Right lobe of liver (tissue), 6 donors: ENCODE measurements around the gene PPP6R3. TPM values are rescaled to one million over a fixed set of nuclear protein-coding genes. Genes with fewer than 3 reads are reported as not detected.

ENCODE experiments used
- ATAC-seq, 4 donors: fragments of 200-7000 bp; cut with Tn5 transposase; one replicate each; pipeline ENCODE4 v1.9.1; 2020; ENCODE audit warnings: mild to moderate bottlenecking in 4 of 4, moderate library complexity in 4 of 4
- DNase-seq, 3 donors: peaks; one replicate each; pipeline ENCODE4 v3.0.0-alpha.2; 2020
- H3K27ac ChIP-seq, 3 donors: fragments of 200-600 bp; one replicate each; pipeline ENCODE4 v1.8.0; 2022
- H3K27me3 ChIP-seq, 2 donors: fragments of 200-600 bp; one replicate each; pipeline ENCODE4 v1.8.0; 2022
- H3K36me3 ChIP-seq, 4 donors: fragments of 200-600 bp; sonication (generic) in 1 of 4; one replicate each; pipeline versions ENCODE4 v1.5.1 to v1.8.0; 2017 to 2022; ENCODE audit warnings: control low read depth in 1 of 4
- H3K4me1 ChIP-seq, 4 donors: fragments of 200-600 bp; sonication (generic) in 1 of 4; one replicate each; pipeline versions ENCODE4 v1.5.1 to v1.8.0; 2017 to 2022; ENCODE audit warnings: control low read depth in 1 of 4
- H3K4me3 ChIP-seq, 3 donors: fragments of 200-600 bp; one replicate each; pipeline ENCODE4 v1.8.0; 2022
- H3K9me3 ChIP-seq, 4 donors: fragments of 200-600 bp; sonication (generic) in 1 of 4; one replicate each; pipeline versions ENCODE4 v1.5.1 to v1.8.0; 2017 to 2022; ENCODE audit warnings: control low read depth in 1 of 4
- POLR2A ChIP-seq: fragments of 450-650 bp; IDR thresholded peaks from one replicate; pipeline ENCODE4 v1.6.1; 2017; ENCODE audit warnings: antibody characterized with exemption, mild to moderate bottlenecking
- WGBS: methylation state at CpG from one replicate; pipeline ENCODE4 v1.1.6; 2018; ENCODE audit warnings: low coverage, low lambda C conversion rate; ENCODE audit not compliant: insufficient coverage; ENCODE audit errors: missing lambda C conversion rate; 5-methylcytosine and 5-hydroxymethylcytosine counted together
- intact Hi-C, 2 donors: fragments of 100-400 bp; cut with DNase I; formaldehyde crosslinking; loops; one replicate each; pipeline versions ENCODE4 v1.11.2 to v1.14.1; 2022
- total RNA-seq, 6 experiments: library from RNA; depleted of rRNA in 2 of 6; stranded (reverse); fragments of >200 nt in 2 of 6; fragmentation: NEBNext Ultra II Directional in 3 of 6; extraction: Animal tissue kit (Norgen Biotek cat#: 25700) in 3 of 6; gene quantifications; one replicate each; pipeline versions ENCODE4 v1.1.0 to v1.2.4, GENCODE V29; 2016 to 2023
- TF ChIP-seq, protein P1 (sequence below), 4 donors: fragments of 200-600 bp in 3 of 4; fragments of 450-650 bp in 1 of 4; IDR thresholded peaks; one replicate each; pipeline versions ENCODE4 v1.5.1 to v1.8.0; 2016 to 2022; ENCODE audit warnings: antibody characterized with exemption in 4 of 4, mild to moderate bottlenecking in 2 of 4
- donor health status: DM: no; HTN: yes; CAD: no.
- donor health status: DM: no; HTN: no; CAD: no.
- donor health status: DM: no; HTN: no; CAD: no.
- donor health status: DM: no; HTN: yes; CAD: no.
- donor health status: DM: no; HTN: yes; CAD: no.

The PPP6R3 gene
- total RNA-seq, 6 experiments from 2014 or later: 35.8 to 48.3 (median 39.2) TPM

- no CpG with 5 or more reads among the region's 1 CpG for WGBS
- no peaks in the 10 kb centered on the region for H3K36me3 ChIP-seq
- H3K27ac ChIP-seq: no peak overlapping the region
- DNase-seq: no peak
- TF ChIP-seq, protein P1, sequence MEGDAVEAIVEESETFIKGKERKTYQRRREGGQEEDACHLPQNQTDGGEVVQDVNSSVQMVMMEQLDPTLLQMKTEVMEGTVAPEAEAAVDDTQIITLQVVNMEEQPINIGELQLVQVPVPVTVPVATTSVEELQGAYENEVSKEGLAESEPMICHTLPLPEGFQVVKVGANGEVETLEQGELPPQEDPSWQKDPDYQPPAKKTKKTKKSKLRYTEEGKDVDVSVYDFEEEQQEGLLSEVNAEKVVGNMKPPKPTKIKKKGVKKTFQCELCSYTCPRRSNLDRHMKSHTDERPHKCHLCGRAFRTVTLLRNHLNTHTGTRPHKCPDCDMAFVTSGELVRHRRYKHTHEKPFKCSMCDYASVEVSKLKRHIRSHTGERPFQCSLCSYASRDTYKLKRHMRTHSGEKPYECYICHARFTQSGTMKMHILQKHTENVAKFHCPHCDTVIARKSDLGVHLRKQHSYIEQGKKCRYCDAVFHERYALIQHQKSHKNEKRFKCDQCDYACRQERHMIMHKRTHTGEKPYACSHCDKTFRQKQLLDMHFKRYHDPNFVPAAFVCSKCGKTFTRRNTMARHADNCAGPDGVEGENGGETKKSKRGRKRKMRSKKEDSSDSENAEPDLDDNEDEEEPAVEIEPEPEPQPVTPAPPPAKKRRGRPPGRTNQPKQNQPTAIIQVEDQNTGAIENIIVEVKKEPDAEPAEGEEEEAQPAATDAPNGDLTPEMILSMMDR (IDR thresholded peaks at IDR 0.05): no peak
- TF ChIP-seq POLR2A: no peak
- no peaks in the 10 kb centered on the region for H3K27me3 ChIP-seq
- H3K9me3 ChIP-seq: no peaks in the 10 kb centered on the region
- no peaks in the 10 kb centered on the region for H3K4me1 ChIP-seq
- no peak for ATAC-seq
- H3K4me3 ChIP-seq: no peak overlapping the region
- intact Hi-C loops: no loop called here
Measured at GRCh38 chr11:68646832-68647231, 186.3 kb downstream of the PPP6R3 start.

GRCh38 chr11:68649851-68650555, 189.5 kb downstream of the PPP6R3 start:
- Histone ChIP-seq H3K4me3 (no peak overlapping the region), H3K27ac (no peak overlapping the region), H3K9me3 (no peaks in the 10 kb centered on the region), H3K4me1 (no peaks in the 10 kb centered on the region), H3K36me3 (no peaks in the 10 kb centered on the region), H3K27me3 (no peaks in the 10 kb centered on the region)
- TF ChIP-seq, protein P1 (IDR thresholded peaks at IDR 0.05): no peak
- TF ChIP-seq POLR2A: no peak
- ATAC-seq (no peak), DNase-seq (no peak)
- intact Hi-C loops: no loop called here
- 46% methylated on average over 9 of the region's 38 CpGs for WGBS

GRCh38 chr11:68650801-68651200, 190.2 kb downstream of the PPP6R3 start:
- no peak for DNase-seq
- Histone ChIP-seq H3K27me3 (no peaks in the 10 kb centered on the region), H3K4me3 (no peak overlapping the region), H3K9me3 (no peaks in the 10 kb centered on the region), H3K36me3 (no peaks in the 10 kb centered on the region), H3K27ac (no peak overlapping the region), H3K4me1 (no peaks in the 10 kb centered on the region)
- no peak for TF ChIP-seq POLR2A
- TF ChIP-seq, protein P1 (IDR thresholded peaks at IDR 0.05): no peak
- 33% methylated on average over 2 of the region's 14 CpGs for WGBS
- no peak for ATAC-seq
- intact Hi-C loops: no loop called here

DNA sequence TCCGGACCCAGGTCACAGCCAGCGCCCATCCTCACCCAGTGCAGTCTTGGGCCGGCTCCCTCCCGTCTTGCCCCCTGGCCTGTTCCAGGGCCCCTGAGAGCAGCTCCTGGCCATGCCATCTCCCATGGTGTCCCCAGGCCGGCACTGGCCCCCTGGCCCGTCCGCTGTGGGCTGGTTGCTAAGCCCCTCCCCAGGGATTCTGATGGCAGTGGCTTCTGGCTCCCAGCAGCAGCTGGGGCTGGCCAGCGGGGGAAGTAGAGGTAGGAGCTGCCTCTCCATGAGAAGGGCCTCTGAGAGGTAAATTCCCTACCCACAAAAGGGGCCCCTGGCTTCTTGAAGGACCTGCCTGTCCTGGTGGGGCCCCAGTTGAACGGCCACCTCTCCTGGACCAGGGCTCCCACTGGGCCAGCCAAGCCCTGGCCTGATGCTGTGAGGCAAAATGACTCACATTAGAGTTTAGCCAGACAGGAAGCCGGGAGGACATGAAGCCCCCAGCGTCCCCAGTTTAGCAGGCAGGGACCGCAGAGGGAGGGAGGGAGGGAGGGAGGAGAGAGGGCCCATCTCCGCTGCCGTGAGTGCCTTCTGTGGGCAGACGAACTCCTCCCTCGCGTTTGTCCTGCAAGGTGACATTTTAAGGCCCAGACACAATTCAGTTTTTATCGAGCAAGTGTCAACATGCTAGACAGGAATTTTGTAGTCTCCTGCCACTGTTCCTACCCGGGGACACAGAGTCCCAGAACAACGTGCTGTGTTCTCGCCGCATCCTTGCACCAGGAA, 190.8 kb downstream of the PPP6R3 start:
- intact Hi-C loops: no loop called here
- TF ChIP-seq POLR2A: no peak
- TF ChIP-seq, protein P1 (IDR thresholded peaks at IDR 0.05): no peak
- no peak for ATAC-seq
- Histone ChIP-seq H3K4me3 (no peak overlapping the region), H3K27ac (no peak overlapping the region), H3K9me3 (no peaks in the 10 kb centered on the region), H3K27me3 (no peaks in the 10 kb centered on the region), H3K36me3 (no peaks in the 10 kb centered on the region), H3K4me1 (no peaks in the 10 kb centered on the region)
- DNase-seq: no peak
- 70% methylated on average over 5 of the region's 22 CpGs for WGBS
